ENCODE measurements around the gene EIF5AL1.

The EIF5AL1 gene

DNA sequence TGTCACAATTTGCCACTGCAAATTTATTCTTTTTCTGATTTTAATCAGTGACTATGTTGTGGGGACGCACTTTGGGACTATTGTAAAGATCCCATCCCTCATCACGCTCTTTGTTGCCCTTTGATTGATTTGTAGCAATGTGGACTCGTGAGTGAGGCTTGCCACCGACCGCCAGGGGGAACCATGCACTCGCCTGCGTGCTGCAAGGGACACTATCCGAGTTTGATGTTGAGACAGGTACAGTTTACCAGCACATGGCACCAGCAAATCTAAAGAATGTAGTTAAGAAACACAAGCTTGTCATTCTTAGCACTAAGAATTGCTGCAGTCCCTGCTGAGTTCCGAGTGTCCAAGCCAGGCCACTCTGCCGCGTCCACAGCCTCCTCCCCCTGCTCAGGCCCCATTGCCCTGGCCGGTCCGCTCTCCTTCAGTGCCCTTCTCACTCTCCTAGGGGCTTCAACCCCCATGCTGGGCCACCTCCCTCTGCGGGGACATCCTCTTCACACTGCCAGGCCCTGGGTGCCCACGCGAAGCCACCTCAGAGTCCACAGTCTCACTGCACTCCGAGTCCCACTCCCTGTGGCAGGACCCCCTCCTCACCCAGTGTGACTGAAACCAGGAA is 49.9 kb downstream of the EIF5AL1 start:
- peak; percentile 43 for DNase-seq

DNA sequence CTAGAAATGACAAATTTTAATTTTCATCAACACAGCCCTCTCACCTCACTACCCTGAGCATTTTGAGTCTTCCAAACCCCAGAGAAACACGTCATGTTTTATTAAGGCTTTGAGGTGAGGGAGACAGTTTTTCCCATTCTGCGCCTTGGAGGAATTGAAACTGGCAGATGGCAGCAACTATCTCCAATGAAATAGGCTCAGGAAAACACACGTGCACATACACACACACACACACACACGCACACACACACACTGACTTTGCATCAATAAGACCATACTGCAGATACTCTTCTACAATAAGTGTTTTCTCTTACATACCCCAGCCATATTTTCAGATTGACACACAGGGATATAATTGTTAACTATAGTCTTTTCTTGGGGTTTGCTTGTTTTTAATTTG is 51.1 kb downstream of the EIF5AL1 start:
- DNase-seq = no peak

Data from activated T-cell treated with anti-CD3 and anti-CD28 coated beads for 4 hours (primary cell).